A673 (cell line): ENCODE results near the gene NOC4L. TPM values are rescaled to one million over a fixed set of nuclear protein-coding genes. Genes with fewer than 3 reads are reported as not detected.

Source experiments
- BruUV-seq: library from RNA; stranded (reverse); fragments of 400-500 nt; replicated peaks from 2 replicates; lab custom pipeline; 2021; lab: Mats Ljungman, UMichigan
- CTCF ChIA-PET: fragments of 300-600 bp; sonication (Branson Sonifier 250); formaldehyde crosslinking; loops from one replicate; lab custom pipeline; 2022; ENCODE audit warnings: antibody characterized with exemption; lab: Charles Lee
- POLR2A ChIA-PET: fragments of 300-600 bp; sonication (Branson Sonifier 250); formaldehyde crosslinking; loops from one replicate; lab custom pipeline; 2022; ENCODE audit warnings: antibody characterized with exemption; ENCODE audit not compliant: low non-redundant PET; lab: Charles Lee
- DNase-seq: peaks from one replicate; pipeline ENCODE4 v3.0.0-alpha.2; 2015; ENCODE audit warnings: low spot score
- H3K27ac ChIP-seq: fragments of 200-600 bp; sonication (generic); 2 replicates; pipeline ENCODE4 v1.5.1; 2016; ENCODE audit warnings: mixed run types, low read depth, mild to moderate bottlenecking, mixed read lengths, antibody characterized with exemption, low read length; ENCODE audit not compliant: poor library complexity, severe bottlenecking
- H3K27me3 ChIP-seq: fragments of 200-600 bp; sonication (generic); replicated peaks from 2 replicates; pipeline ENCODE4 v1.6.1; 2017; ENCODE audit warnings: mixed run types, low read depth, mild to moderate bottlenecking, mixed read lengths, antibody characterized with exemption, low read length; ENCODE audit not compliant: insufficient read depth, poor library complexity
- H3K36me3 ChIP-seq: fragments of 200-600 bp; sonication (generic); 2 replicates; pipeline ENCODE4 v1.6.1; 2016; ENCODE audit warnings: mixed run types, mild to moderate bottlenecking, mixed read lengths, antibody characterized with exemption, low read length; ENCODE audit not compliant: insufficient read depth, poor library complexity, severe bottlenecking
- H3K4me1 ChIP-seq: fragments of 200-600 bp; sonication (generic); 2 replicates; pipeline ENCODE4 v1.6.1; 2017; ENCODE audit warnings: mixed run types, mild to moderate bottlenecking, mixed read lengths, antibody characterized with exemption, low read length; ENCODE audit not compliant: insufficient read depth, poor library complexity, severe bottlenecking
- H3K4me3 ChIP-seq: fragments of 200-600 bp; sonication (generic); 2 replicates; pipeline ENCODE4 v1.5.1; 2016; ENCODE audit warnings: low read depth, mixed run types, mild to moderate bottlenecking, mixed read lengths, low read length; ENCODE audit not compliant: poor library complexity, severe bottlenecking
- H3K9me3 ChIP-seq: fragments of 200-600 bp; sonication (generic); 2 replicates; pipeline ENCODE4 v1.6.1; 2016; ENCODE audit warnings: mixed run types, low read depth, mild to moderate bottlenecking, mixed read lengths, antibody characterized with exemption, low read length; ENCODE audit not compliant: poor library complexity, severe bottlenecking
- EZH2 ChIP-seq: fragments of 200-600 bp; sonication (generic); IDR thresholded peaks from 2 replicates; pipeline ENCODE4 v1.6.1; 2017; ENCODE audit warnings: borderline replicate concordance, low read depth, mild to moderate bottlenecking, mixed read lengths, antibody characterized with exemption, low read length; ENCODE audit not compliant: poor library complexity, severe bottlenecking
- intact Hi-C: fragments of 100-400 bp; cut with micrococcal nuclease; formaldehyde crosslinking; loops from one replicate; pipeline ENCODE4 v1.10.0; 2022; ENCODE audit not compliant: unreplicated experiment
- total RNA-seq: library from RNA; stranded (reverse); gene quantifications from 2 replicates; pipeline ENCODE4 v1.2.3, GENCODE V29; 2021
- TF ChIP-seq, protein P1 (sequence below): fragments of 300-800, 200-600 bp; sonication (generic); conservative IDR thresholded peaks from 2 replicates; pipeline ENCODE4 v1.5.1; 2017; ENCODE audit warnings: low read depth, mild to moderate bottlenecking, antibody characterized with exemption, low read length, moderate library complexity, mixed read lengths

Gene NOC4L
- total RNA-seq, 1 experiment from 2014 or later: 46.9 TPM

DNA sequence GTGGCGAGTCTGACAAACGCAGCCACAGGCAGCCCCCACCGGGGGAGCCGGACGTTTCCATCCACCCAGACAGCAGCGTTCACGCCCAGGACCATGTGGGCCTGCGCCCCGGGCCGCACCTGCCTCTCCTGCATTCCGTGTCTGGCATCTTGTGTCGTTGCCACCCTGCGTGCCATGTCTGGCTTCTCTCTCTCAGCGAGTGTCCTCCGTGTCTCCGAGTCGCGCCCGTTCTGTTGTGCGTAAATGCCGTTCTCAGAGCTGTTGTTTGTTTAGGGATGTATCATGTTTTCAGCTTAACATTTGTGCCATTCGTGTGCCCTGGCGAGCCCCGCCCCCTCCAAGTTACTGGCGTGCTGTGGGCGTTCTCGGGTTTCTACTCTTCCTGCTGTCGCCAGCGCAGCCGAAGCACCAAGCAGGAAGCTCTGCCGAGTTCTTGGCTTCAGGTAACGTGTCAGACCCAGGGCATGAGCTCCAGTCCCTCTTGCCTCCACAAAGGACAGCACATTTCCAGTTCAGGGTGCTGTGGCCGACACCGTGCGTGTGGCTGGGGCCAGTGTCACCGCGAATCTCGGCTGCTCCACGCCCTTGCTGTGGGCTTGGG, 34.6 kb downstream of the NOC4L start:
- Histone ChIP-seq H3K4me1 (peaks cover 28% of the 10 kb centered on the region), H3K9me3 (no peaks in the 10 kb centered on the region), H3K27me3 (no peaks in the 10 kb centered on the region), H3K27ac (peak overlapping the region; percentile 64), H3K4me3 (peak overlapping the region; percentile 29), H3K36me3 (no peaks in the 10 kb centered on the region)
- ChIA-PET CTCF (interaction anchor here (0.9 kb wide), 1 partner anchor 15 kb away, joined by 3 read pairs; no protein-coding TSS in a partner anchor), POLR2A (no interaction called here)
- intact Hi-C loops: no loop called here
- TF ChIP-seq EZH2: no peak
- TF ChIP-seq, protein P1, sequence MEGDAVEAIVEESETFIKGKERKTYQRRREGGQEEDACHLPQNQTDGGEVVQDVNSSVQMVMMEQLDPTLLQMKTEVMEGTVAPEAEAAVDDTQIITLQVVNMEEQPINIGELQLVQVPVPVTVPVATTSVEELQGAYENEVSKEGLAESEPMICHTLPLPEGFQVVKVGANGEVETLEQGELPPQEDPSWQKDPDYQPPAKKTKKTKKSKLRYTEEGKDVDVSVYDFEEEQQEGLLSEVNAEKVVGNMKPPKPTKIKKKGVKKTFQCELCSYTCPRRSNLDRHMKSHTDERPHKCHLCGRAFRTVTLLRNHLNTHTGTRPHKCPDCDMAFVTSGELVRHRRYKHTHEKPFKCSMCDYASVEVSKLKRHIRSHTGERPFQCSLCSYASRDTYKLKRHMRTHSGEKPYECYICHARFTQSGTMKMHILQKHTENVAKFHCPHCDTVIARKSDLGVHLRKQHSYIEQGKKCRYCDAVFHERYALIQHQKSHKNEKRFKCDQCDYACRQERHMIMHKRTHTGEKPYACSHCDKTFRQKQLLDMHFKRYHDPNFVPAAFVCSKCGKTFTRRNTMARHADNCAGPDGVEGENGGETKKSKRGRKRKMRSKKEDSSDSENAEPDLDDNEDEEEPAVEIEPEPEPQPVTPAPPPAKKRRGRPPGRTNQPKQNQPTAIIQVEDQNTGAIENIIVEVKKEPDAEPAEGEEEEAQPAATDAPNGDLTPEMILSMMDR: no peak
- DNase-seq: peak; percentile 62
- no TSS peak for BruUV-seq

DNA sequence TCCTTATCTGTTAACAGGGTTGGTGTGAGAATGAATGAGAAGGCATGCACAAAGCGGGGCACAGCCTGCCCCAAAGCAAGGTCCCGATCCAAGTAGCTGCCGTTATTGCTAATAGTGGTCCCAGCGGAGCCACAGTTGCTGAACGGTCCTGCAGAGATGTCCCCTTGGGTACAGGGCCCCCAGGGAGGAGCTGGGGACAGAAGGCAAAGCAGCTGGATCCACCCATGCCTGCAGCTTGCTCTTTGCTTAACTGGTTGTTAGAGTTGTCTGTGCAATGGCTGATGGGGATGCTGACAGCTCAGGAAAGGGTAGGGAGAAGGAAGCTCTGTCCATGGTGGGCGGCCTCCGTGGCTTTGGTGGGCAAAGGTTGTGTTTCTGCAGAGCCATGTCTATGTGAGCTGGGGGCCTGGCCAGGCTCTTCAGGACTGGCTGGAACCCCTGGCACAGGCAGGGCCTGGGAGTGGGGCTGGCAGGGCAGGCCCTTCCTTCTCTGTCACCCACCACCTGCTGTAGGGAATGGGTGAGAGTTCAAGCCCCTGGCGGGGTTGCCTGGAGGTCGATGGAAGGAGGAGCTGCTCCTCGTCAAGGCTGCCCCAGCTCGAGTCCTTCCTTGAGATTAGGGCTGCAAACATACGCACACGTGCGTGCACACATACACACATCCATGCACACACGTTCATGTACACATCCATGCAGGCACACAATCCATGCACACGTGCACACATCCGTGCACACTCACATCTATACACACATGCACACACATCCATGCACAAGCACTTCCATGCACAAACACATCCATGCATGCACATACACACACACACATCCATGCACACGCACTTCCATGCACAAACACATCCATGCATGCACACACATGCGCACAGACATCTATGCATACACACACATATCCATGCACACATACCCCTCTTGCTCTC, 35.4 kb downstream of the NOC4L start:
- ChIA-PET CTCF (interaction anchor here (0.6 to 0.9 kb wide), 2 partner anchors 14 to 28 kb away, joined by 3 read pairs; no protein-coding TSS in a partner anchor), POLR2A (no interaction called here)
- no peak for DNase-seq
- Histone ChIP-seq H3K9me3 (no peaks in the 10 kb centered on the region), H3K4me1 (peaks cover 28% of the 10 kb centered on the region), H3K36me3 (no peaks in the 10 kb centered on the region), H3K27me3 (no peaks in the 10 kb centered on the region), H3K27ac (no peak overlapping the region), H3K4me3 (peak overlapping the region; percentile 29)
- intact Hi-C loops: no loop called here
- no TSS peak for BruUV-seq
- TF ChIP-seq, protein P1: no peak
- TF ChIP-seq EZH2: no peak

DNA sequence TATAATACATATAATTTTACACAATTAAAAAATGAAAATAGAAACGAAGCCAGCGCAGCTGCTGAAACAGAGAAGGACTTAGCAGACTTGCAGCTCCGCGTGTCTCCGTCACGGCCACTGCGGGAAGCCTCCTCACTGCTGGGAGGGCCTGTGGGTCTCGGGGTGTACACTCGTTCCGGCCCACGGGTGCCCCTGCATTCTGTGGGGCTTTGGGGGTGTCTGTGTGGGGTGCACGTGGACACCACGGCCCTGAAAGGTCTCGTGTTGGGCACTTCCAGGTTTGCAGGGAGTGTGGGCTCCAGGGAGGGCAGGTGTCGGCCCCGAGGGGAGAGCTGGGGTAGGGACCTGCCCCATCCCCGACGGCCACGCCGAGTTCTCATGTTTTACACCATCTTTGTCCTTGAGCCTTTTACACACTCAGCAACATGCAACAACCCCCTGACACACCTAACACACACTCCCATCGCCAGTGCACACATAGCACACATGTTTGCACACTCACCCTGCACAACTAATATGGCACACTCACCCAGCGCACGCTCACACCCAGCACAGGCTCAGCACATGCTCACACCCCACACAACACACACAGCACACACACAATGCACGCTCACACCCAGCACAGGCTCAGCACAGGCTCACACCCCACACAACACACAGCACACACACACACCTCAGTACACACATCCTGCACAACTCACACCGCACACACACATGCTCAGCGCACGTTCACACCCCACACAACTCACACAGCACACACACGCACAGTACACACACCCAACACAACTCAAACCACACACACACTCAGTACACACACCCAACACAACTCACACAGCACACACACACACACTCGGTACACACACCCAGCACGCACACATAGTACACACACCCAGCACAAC, 36.6 kb downstream of the NOC4L start:
- H3K27ac ChIP-seq: no peak overlapping the region
- CTCF ChIA-PET: no interaction called here
- H3K36me3 ChIP-seq: no peaks in the 10 kb centered on the region
- H3K4me1 ChIP-seq: peaks cover 28% of the 10 kb centered on the region
- H3K27me3 ChIP-seq: no peaks in the 10 kb centered on the region
- intact Hi-C loops: no loop called here
- no peaks in the 10 kb centered on the region for H3K9me3 ChIP-seq
- no peak for DNase-seq
- POLR2A ChIA-PET: no interaction called here
- no peak overlapping the region for H3K4me3 ChIP-seq
- TF ChIP-seq, protein P1: no peak
- no peak for TF ChIP-seq EZH2
- no TSS peak for BruUV-seq
